HL-60 (cell line): ENCODE measurements around the gene KY.

Experiments
- SPI1 ChIP-seq: IDR thresholded peaks from 2 replicates; pipeline ENCODE4 v1.6.1; 2012; ENCODE audit warnings: low read depth, mild to moderate bottlenecking, borderline replicate concordance
- TF ChIP-seq, protein P1 (sequence below): IDR thresholded peaks from one replicate; pipeline ENCODE4 v1.5.1; 2011; ENCODE audit warnings: low read length, control low read depth, inconsistent platforms; ENCODE audit not compliant: insufficient read depth
- TF ChIP-seq, protein P2 (sequence below): IDR thresholded peaks from 2 replicates; pipeline ENCODE4 v1.6.1; 2012; ENCODE audit warnings: low read depth; ENCODE audit not compliant: insufficient replicate concordance

DNA sequence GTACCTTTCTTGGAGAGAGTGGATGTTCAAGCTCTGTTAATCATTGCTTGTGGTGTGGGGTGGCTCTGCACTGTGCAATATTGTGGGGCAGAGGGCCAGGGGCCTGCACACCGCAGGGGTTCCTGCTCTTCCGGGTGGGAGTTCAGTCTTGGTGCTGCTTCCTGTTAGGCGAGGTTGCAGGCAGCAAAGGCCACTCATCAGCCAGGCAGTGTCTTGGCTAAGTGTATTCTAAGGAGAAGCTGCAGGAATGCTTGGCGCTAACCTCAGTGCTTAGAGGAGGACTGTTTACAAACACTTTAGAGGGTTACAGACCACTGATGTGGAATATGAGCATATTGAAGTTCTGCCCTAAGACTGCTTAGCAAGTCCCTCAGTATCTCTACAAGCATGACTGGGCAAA is 83.2 kb downstream of the KY start:
- TF ChIP-seq, protein P1, sequence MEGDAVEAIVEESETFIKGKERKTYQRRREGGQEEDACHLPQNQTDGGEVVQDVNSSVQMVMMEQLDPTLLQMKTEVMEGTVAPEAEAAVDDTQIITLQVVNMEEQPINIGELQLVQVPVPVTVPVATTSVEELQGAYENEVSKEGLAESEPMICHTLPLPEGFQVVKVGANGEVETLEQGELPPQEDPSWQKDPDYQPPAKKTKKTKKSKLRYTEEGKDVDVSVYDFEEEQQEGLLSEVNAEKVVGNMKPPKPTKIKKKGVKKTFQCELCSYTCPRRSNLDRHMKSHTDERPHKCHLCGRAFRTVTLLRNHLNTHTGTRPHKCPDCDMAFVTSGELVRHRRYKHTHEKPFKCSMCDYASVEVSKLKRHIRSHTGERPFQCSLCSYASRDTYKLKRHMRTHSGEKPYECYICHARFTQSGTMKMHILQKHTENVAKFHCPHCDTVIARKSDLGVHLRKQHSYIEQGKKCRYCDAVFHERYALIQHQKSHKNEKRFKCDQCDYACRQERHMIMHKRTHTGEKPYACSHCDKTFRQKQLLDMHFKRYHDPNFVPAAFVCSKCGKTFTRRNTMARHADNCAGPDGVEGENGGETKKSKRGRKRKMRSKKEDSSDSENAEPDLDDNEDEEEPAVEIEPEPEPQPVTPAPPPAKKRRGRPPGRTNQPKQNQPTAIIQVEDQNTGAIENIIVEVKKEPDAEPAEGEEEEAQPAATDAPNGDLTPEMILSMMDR = no peak
- TF ChIP-seq SPI1 = no peak
- TF ChIP-seq, protein P2, sequence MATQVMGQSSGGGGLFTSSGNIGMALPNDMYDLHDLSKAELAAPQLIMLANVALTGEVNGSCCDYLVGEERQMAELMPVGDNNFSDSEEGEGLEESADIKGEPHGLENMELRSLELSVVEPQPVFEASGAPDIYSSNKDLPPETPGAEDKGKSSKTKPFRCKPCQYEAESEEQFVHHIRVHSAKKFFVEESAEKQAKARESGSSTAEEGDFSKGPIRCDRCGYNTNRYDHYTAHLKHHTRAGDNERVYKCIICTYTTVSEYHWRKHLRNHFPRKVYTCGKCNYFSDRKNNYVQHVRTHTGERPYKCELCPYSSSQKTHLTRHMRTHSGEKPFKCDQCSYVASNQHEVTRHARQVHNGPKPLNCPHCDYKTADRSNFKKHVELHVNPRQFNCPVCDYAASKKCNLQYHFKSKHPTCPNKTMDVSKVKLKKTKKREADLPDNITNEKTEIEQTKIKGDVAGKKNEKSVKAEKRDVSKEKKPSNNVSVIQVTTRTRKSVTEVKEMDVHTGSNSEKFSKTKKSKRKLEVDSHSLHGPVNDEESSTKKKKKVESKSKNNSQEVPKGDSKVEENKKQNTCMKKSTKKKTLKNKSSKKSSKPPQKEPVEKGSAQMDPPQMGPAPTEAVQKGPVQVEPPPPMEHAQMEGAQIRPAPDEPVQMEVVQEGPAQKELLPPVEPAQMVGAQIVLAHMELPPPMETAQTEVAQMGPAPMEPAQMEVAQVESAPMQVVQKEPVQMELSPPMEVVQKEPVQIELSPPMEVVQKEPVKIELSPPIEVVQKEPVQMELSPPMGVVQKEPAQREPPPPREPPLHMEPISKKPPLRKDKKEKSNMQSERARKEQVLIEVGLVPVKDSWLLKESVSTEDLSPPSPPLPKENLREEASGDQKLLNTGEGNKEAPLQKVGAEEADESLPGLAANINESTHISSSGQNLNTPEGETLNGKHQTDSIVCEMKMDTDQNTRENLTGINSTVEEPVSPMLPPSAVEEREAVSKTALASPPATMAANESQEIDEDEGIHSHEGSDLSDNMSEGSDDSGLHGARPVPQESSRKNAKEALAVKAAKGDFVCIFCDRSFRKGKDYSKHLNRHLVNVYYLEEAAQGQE = no peak
